H1 (cell line): ENCODE results near the gene GAS2. TPM values are rescaled to one million over a fixed set of nuclear protein-coding genes. Genes with fewer than 3 reads are reported as not detected.

Experiments
- CTCF ChIA-PET: fragments of 300-600 bp; sonication (Branson Sonifier 250); formaldehyde crosslinking; loops from one replicate; lab custom pipeline; 2021; ENCODE audit not compliant: partially characterized antibody; lab: Charles Lee
- POLR2A ChIA-PET: fragments of 300-600 bp; sonication (Branson Sonifier 250); formaldehyde crosslinking; loops from one replicate; lab custom pipeline; 2021; ENCODE audit warnings: inconsistent platforms; ENCODE audit not compliant: partially characterized antibody; lab: Charles Lee
- DNase-seq, 2 experiments: peaks; one replicate each; pipeline versions ENCODE4 v3.0.0 to v3.0.0-alpha.2; 2010 to 2022; ENCODE audit warnings: low spot score in 2 of 2, low read depth in 1 of 2, mixed read lengths in 1 of 2
- FAIRE-seq: peaks from 2 replicates; lab custom pipeline; 2011; peaks lifted over from hg19 to GRCh38; lab: Jason Lieb, UNC
- H2AFZ ChIP-seq: 2 replicates; pipeline ENCODE4 v1.8.1; 2012; ENCODE audit warnings: low read length, inconsistent platforms
- H2AK5ac ChIP-seq: 2 replicates; pipeline ENCODE4 v1.6.1; 2013; ENCODE audit warnings: low read depth, low read length
- H2BK120ac ChIP-seq: replicated peaks from 2 replicates; pipeline ENCODE3; 2013; ENCODE audit warnings: low read depth, low read length, inconsistent platforms
- H2BK12ac ChIP-seq: 2 replicates; pipeline ENCODE4 v1.6.1; 2013; ENCODE audit warnings: low read depth, low read length
- H2BK15ac ChIP-seq: 2 replicates; pipeline ENCODE4 v1.6.1; 2013; ENCODE audit warnings: low read length
- H2BK20ac ChIP-seq: 2 replicates; pipeline ENCODE4 v1.6.1; 2013; ENCODE audit warnings: low read length
- H2BK5ac ChIP-seq: 2 replicates; pipeline ENCODE4 v1.6.1; 2013; ENCODE audit warnings: low read depth, low read length
- H3K14ac ChIP-seq: 2 replicates; pipeline ENCODE4 v1.6.1; 2013; ENCODE audit warnings: inconsistent platforms; ENCODE audit not compliant: insufficient read length
- H3K18ac ChIP-seq: 2 replicates; pipeline ENCODE4 v1.6.1; 2013; ENCODE audit warnings: low read length; ENCODE audit errors: extremely low read depth
- H3K23ac ChIP-seq: 2 replicates; pipeline ENCODE4 v1.6.1; 2013; ENCODE audit warnings: inconsistent platforms; ENCODE audit not compliant: insufficient read length
- H3K23me2 ChIP-seq: 2 replicates; pipeline ENCODE4 v1.6.1; 2013; ENCODE audit warnings: low read depth, low read length
- H3K27ac ChIP-seq: 2 replicates; pipeline ENCODE4 v1.6.1; 2011; ENCODE audit warnings: low read depth, low read length, inconsistent platforms
- H3K27me3 ChIP-seq, 4 experiments: replicated peaks in 1 of 4; 1 replicate in 1 of 4; 2 replicates in 3 of 4; pipeline versions ENCODE4 v1.6.1 to v1.8.1; 2011 to 2013; ENCODE audit warnings: low read length in 3 of 4, mild to moderate bottlenecking in 3 of 4, inconsistent platforms in 2 of 4, mixed read lengths in 2 of 4, moderate library complexity in 1 of 4; ENCODE audit not compliant: control insufficient read depth in 3 of 4, insufficient read depth in 3 of 4; ENCODE audit errors: extremely low read depth in 1 of 4
- H3K36me3 ChIP-seq, 4 experiments: 2 replicates each; pipeline versions ENCODE4 v1.6.1 to v1.8.1; 2011 to 2013; ENCODE audit warnings: mild to moderate bottlenecking in 4 of 4, low read length in 3 of 4, moderate library complexity in 2 of 4, control low read depth in 1 of 4, inconsistent platforms in 1 of 4; ENCODE audit not compliant: insufficient read depth in 4 of 4, control insufficient read depth in 2 of 4
- H3K4ac ChIP-seq: replicated peaks from 2 replicates; pipeline ENCODE3; 2013; ENCODE audit warnings: low read length, low read depth, mixed read lengths, inconsistent platforms; ENCODE audit not compliant: insufficient read length
- H3K4me1 ChIP-seq, 4 experiments: replicated peaks in 1 of 4; 1 replicate in 1 of 4; 2 replicates in 3 of 4; pipeline versions ENCODE4 v1.6.1 to v1.8.1; 2011 to 2013; ENCODE audit warnings: low read length in 3 of 4, inconsistent platforms in 2 of 4, mixed read lengths in 1 of 4; ENCODE audit not compliant: insufficient read depth in 4 of 4, control insufficient read depth in 3 of 4
- H3K4me2 ChIP-seq, 2 experiments: 2 replicates each; pipeline versions ENCODE4 v1.6.1 to v1.8.1; 2011 to 2013; ENCODE audit warnings: low read depth in 2 of 2, low read length in 2 of 2, control low read depth in 1 of 2, inconsistent platforms in 1 of 2, mild to moderate bottlenecking in 1 of 2; ENCODE audit not compliant: insufficient read depth in 1 of 2
- H3K4me3 ChIP-seq, 4 experiments: fragments of 200-600, 300-600 bp in 1 of 4; sonication (generic), shearing (Covaris generic), sonication (Bioruptor Twin) in 1 of 4; 2 replicates each; pipeline versions ENCODE4 v1.5.1 to v1.8.1; 2011 to 2016; ENCODE audit warnings: low read length in 4 of 4, low read depth in 3 of 4, control low read depth in 2 of 4, inconsistent platforms in 2 of 4, mild to moderate bottlenecking in 2 of 4, mixed read lengths in 1 of 4, moderate library complexity in 1 of 4; ENCODE audit not compliant: insufficient read depth in 2 of 4; ENCODE audit errors: extremely low read depth in 1 of 4
- H3K56ac ChIP-seq: replicated peaks from 2 replicates; pipeline ENCODE3; 2013; ENCODE audit warnings: low read depth, mild to moderate bottlenecking, mixed read lengths, low read length, inconsistent platforms; ENCODE audit not compliant: insufficient read length
- H3K79me1 ChIP-seq: 2 replicates; pipeline ENCODE4 v1.6.1; 2013; ENCODE audit warnings: low read depth, low read length, control low read depth
- H3K79me2 ChIP-seq, 2 experiments: 2 replicates each; pipeline versions ENCODE4 v1.6.1 to v1.8.1; 2012 to 2013; ENCODE audit warnings: low read length in 2 of 2, mild to moderate bottlenecking in 2 of 2, inconsistent platforms in 1 of 2; ENCODE audit not compliant: insufficient read depth in 2 of 2, control insufficient read depth in 1 of 2
- H3K9ac ChIP-seq, 4 experiments: replicated peaks in 1 of 4; 1 replicate in 1 of 4; 2 replicates in 3 of 4; pipeline versions ENCODE4 v1.6.1 to v1.8.1; 2011 to 2013; ENCODE audit warnings: low read depth in 3 of 4, low read length in 3 of 4, control low read depth in 2 of 4, mild to moderate bottlenecking in 2 of 4, moderate library complexity in 2 of 4, inconsistent platforms in 1 of 4; ENCODE audit errors: extremely low read depth in 1 of 4
- H3K9me3 ChIP-seq, 2 experiments: 2 replicates each; pipeline versions ENCODE4 v1.6.1 to v1.8.1; 2012 to 2013; ENCODE audit warnings: mild to moderate bottlenecking in 2 of 2, moderate library complexity in 2 of 2, control low read depth in 1 of 2, inconsistent platforms in 1 of 2, low read depth in 1 of 2, low read length in 1 of 2, mixed read lengths in 1 of 2; ENCODE audit not compliant: insufficient read depth in 2 of 2
- H4K20me1 ChIP-seq, 2 experiments: replicated peaks in 1 of 2; 2 replicates each; pipeline versions ENCODE3 to v1.8.1; 2011 to 2013; ENCODE audit warnings: inconsistent platforms in 2 of 2, low read length in 2 of 2, mild to moderate bottlenecking in 1 of 2; ENCODE audit not compliant: insufficient read depth in 2 of 2, control insufficient read depth in 1 of 2
- H4K5ac ChIP-seq: 2 replicates; pipeline ENCODE4 v1.6.1; 2013; ENCODE audit warnings: low read length, low read depth, mixed read lengths, inconsistent platforms; ENCODE audit not compliant: insufficient read length
- H4K8ac ChIP-seq: 2 replicates; pipeline ENCODE4 v1.8.0; 2013; ENCODE audit warnings: mild to moderate bottlenecking, moderate library complexity, low read length, inconsistent platforms; ENCODE audit not compliant: insufficient read depth; ENCODE audit errors: extremely low read depth
- H4K91ac ChIP-seq: replicated peaks from 2 replicates; pipeline ENCODE3; 2013; ENCODE audit warnings: low read length, mixed read lengths, inconsistent platforms; ENCODE audit not compliant: insufficient read length
- CREB1 ChIP-seq: IDR thresholded peaks from 2 replicates; pipeline ENCODE4 v1.6.1; 2012; ENCODE audit warnings: inconsistent platforms
- HDAC6 ChIP-seq: IDR thresholded peaks from one replicate; pipeline ENCODE4 v1.7.1; 2012; ENCODE audit warnings: low read depth, mild to moderate bottlenecking, inconsistent platforms, low read length, moderate library complexity
- KDM5A ChIP-seq: fragments of 200-600 bp; IDR thresholded peaks from 2 replicates; pipeline ENCODE4 v1.7.1; 2012; ENCODE audit warnings: mild to moderate bottlenecking, low read length, inconsistent platforms, mixed read lengths
- MAFK ChIP-seq: IDR thresholded peaks from 2 replicates; pipeline ENCODE4 v1.6.1; 2012; ENCODE audit warnings: low read depth, mild to moderate bottlenecking, improper control_type of control experiment, low read length
- PHF8 ChIP-seq: fragments of 200-600 bp; sonication (generic); conservative IDR thresholded peaks from 2 replicates; pipeline ENCODE4 v1.7.1; 2012; ENCODE audit warnings: low read depth, mild to moderate bottlenecking, inconsistent platforms, low read length, moderate library complexity
- POLR2A ChIP-seq, 2 experiments: IDR thresholded peaks; 1 replicate in 1 of 2; 2 replicates in 1 of 2; pipeline ENCODE4 v1.6.1; 2011; ENCODE audit warnings: low read depth in 2 of 2, low read length in 2 of 2, mild to moderate bottlenecking in 2 of 2; ENCODE audit errors: control extremely low read depth in 1 of 2
- RBBP5 ChIP-seq: IDR thresholded peaks from 2 replicates; pipeline ENCODE4 v1.7.1; 2012; ENCODE audit warnings: low read depth, mild to moderate bottlenecking, inconsistent platforms, low read length, moderate library complexity, borderline replicate concordance
- SAP30 ChIP-seq: fragments of 300-600 bp; sonication (generic); IDR thresholded peaks from 2 replicates; pipeline ENCODE4 v1.7.1; 2012; ENCODE audit warnings: low read length, moderate library complexity, mild to moderate bottlenecking, inconsistent platforms; ENCODE audit not compliant: insufficient read depth, insufficient replicate concordance
- SIN3A ChIP-seq, 2 experiments: IDR thresholded peaks in 1 of 2; conservative IDR thresholded peaks in 1 of 2; 2 replicates each; pipeline ENCODE4 v1.6.1; 2011 to 2012; ENCODE audit warnings: low read length in 2 of 2, improper control_type of control experiment in 1 of 2, low read depth in 1 of 2, mild to moderate bottlenecking in 1 of 2
- SP4 ChIP-seq: IDR thresholded peaks from 2 replicates; pipeline ENCODE4 v1.6.1; 2012; ENCODE audit warnings: low read length, inconsistent platforms
- TAF1 ChIP-seq: IDR thresholded peaks from 2 replicates; pipeline ENCODE4 v1.6.1; 2011; ENCODE audit warnings: mild to moderate bottlenecking, low read depth, low read length
- TCF12 ChIP-seq: IDR thresholded peaks from 2 replicates; pipeline ENCODE4 v1.6.1; 2011; ENCODE audit warnings: low read depth, mild to moderate bottlenecking, low read length
- WGBS, 2 experiments: shearing (Covaris generic) in 1 of 2; methylation state at CpG; one replicate each; pipeline versions ENCODE4 v1.1.6 to v1.1.7; 2013 to 2015; ENCODE audit warnings: low lambda C conversion rate in 2 of 2, mixed read lengths in 2 of 2, inconsistent platforms in 1 of 2, low coverage in 1 of 2, missing lambda C conversion rate in 1 of 2; ENCODE audit not compliant: insufficient replicate concordance in 2 of 2, insufficient coverage in 1 of 2, insufficient read length in 1 of 2; ENCODE audit errors: extremely low coverage in 1 of 2, missing lambda C conversion rate in 1 of 2; 5-methylcytosine and 5-hydroxymethylcytosine counted together
- polyA plus RNA-seq, 7 experiments: library from polyadenylated mRNA; depleted of rRNA in 3 of 7; stranded (reverse) in 5 of 7; unstranded in 2 of 7; fragments of >200 nt in 5 of 7; fragments of 200-250 nt in 2 of 7; gene quantifications; 1 replicate in 5 of 7; 2 replicates in 1 of 7; 4 replicates in 1 of 7; pipeline versions ENCODE4 v1.2.1 to v1.2.3, GENCODE V29; 2011 to 2013; ENCODE audit warnings: missing spikeins in 2 of 7, mixed read lengths in 2 of 7
- total RNA-seq: library from RNA; stranded (reverse); fragmentation: NEBNext Ultra II Directional; extraction: Animal tissue kit (Norgen Biotek cat#: 25700); gene quantifications from 2 replicates; pipeline ENCODE4 v1.2.1, GENCODE V29; 2021
- TF ChIP-seq, protein P1 (sequence below): IDR thresholded peaks from 2 replicates; pipeline ENCODE4 v1.6.1; 2012; ENCODE audit warnings: low read length, inconsistent platforms

The GAS2 gene
- total and polyA plus RNA-seq, 2 of the 8 experiments (the other 6 are each of a cell fraction or from before 2014, with no cell fraction given), result 0.70 to 1.7 TPM

DNA sequence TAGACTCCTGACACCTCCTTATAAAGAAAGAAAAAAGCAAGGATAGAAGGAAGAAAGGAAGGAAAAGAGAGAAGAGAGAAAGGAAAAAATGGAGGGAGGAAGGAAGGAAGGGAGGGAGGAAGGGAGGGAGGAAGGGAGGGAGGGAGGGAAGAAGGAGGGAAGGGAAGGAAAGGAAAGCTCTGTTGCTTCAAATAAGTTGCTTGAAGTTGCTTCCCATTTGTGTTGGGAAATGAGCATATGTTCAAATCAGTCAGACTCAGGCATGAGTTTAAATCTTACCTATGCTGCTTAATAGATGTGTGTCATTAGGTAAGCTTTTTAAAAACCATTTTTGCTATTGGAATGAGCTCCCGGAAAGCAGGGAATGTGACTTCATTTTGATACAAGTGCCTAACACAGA lies 6.6 kb upstream of the GAS2 start:
- Histone ChIP-seq H3K4me2 (no peak overlapping the region), H3K79me2 (no peaks in the 10 kb centered on the region), H3K4ac (no peak overlapping the region), H3K27me3 (no peaks in the 10 kb centered on the region), H3K9ac (no peak overlapping the region), H4K91ac (no peak overlapping the region), H2BK120ac (no peak overlapping the region), H3K14ac (no peak overlapping the region), H3K36me3 (no peaks in the 10 kb centered on the region), H3K23me2 (no peaks in the 10 kb centered on the region), H4K20me1 (no peaks in the 10 kb centered on the region), H3K9me3 (no peaks in the 10 kb centered on the region), H3K23ac (no peak overlapping the region), H3K4me1 (0 out of 7 replicates have a peak, but pooled peaks cover 0 to 3% (median 0%) of the 10 kb centered on the region in 4 experiments), H3K56ac (no peak overlapping the region), H2BK20ac (no peak overlapping the region), H4K5ac (no peak overlapping the region), H3K27ac (no peak overlapping the region), H4K8ac (no peak overlapping the region), H3K4me3 (no peak overlapping the region), H2AK5ac (no peak overlapping the region), H2BK15ac (no peak overlapping the region), H2AFZ (no peak overlapping the region), H3K79me1 (no peaks in the 10 kb centered on the region), H3K18ac (no peak overlapping the region), H2BK12ac (no peak overlapping the region), H2BK5ac (no peak overlapping the region)
- FAIRE-seq (no peak), DNase-seq (no peak)
- ChIA-PET CTCF (interaction anchor here (2.3 kb wide), 1 partner anchor 11 kb away, joined by 8 read pairs; no protein-coding TSS in a partner anchor), POLR2A (interaction anchor here (1.4 kb wide), 1 partner anchor 34 kb away, joined by 4 read pairs; the partner anchor contains the start of gene FANCF)
- WGBS, 2 experiments, result 85% methylated on average over 1 of the region's 1 CpG; no CpG with 5 or more reads in 1 of the 2 experiments
- TF ChIP-seq, protein P1, sequence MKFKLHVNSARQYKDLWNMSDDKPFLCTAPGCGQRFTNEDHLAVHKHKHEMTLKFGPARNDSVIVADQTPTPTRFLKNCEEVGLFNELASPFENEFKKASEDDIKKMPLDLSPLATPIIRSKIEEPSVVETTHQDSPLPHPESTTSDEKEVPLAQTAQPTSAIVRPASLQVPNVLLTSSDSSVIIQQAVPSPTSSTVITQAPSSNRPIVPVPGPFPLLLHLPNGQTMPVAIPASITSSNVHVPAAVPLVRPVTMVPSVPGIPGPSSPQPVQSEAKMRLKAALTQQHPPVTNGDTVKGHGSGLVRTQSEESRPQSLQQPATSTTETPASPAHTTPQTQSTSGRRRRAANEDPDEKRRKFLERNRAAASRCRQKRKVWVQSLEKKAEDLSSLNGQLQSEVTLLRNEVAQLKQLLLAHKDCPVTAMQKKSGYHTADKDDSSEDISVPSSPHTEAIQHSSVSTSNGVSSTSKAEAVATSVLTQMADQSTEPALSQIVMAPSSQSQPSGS, result no peak
- TF ChIP-seq MAFK (no peak), HDAC6 (no peak), SP4 (no peak), RBBP5 (no peak), KDM5A (no peak), SAP30 (no peak), TAF1 (no peak), SIN3A (conservative IDR thresholded peaks at IDR 0.05 in 1 of 2, IDR thresholded peaks at IDR 0.05 in 1 of 2; ENCODE audit: low read depth in 1 of 2, low read length in 2 of 2) (no peak), TCF12 (no peak), PHF8 (no peak), POLR2A (IDR thresholded peaks at IDR 0.05; ENCODE audit: control extremely low read depth in 1 of 2, low read depth in 2 of 2, low read length in 2 of 2) (no peak), CREB1 (no peak)
